K562 (cell line): ENCODE data around the gene MBOAT7. TPM values are rescaled to one million over a fixed set of nuclear protein-coding genes. Genes with fewer than 3 reads are reported as not detected.

Source experiments
- ADNP ChIP-seq: fragments of 200-800 bp; sonication (Bioruptor generic); IDR thresholded peaks from 2 replicates; pipeline ENCODE4 v1.6.1; 2016; ENCODE audit warnings: missing genetic modification characterization, missing compliant biosample characterization
- ARID4B ChIP-seq: sonication (generic); formaldehyde crosslinking; IDR thresholded peaks from 2 replicates; pipeline ENCODE4 v1.8.0; 2022; ENCODE audit warnings: mild to moderate bottlenecking, missing genetic modification reagents
- CCNT2 ChIP-seq: IDR thresholded peaks from 2 replicates; pipeline ENCODE4 v1.6.1; 2011; ENCODE audit warnings: borderline replicate concordance, low read depth, mild to moderate bottlenecking, moderate library complexity, mixed read lengths, low read length; ENCODE audit not compliant: insufficient read length; ENCODE audit errors: extremely low read depth
- E2F8 ChIP-seq: fragments of 450-650 bp; IDR thresholded peaks from 2 replicates; pipeline ENCODE4 v1.7.1; 2018; ENCODE audit warnings: mild to moderate bottlenecking, low read depth; ENCODE audit not compliant: partially characterized antibody
- GTF2E2 ChIP-seq: fragments of 200-800 bp; sonication (Bioruptor generic); IDR thresholded peaks from 2 replicates; pipeline ENCODE4 v1.6.1; 2016; ENCODE audit warnings: missing genetic modification characterization, missing compliant biosample characterization
- HMBOX1 ChIP-seq: sonication (generic); IDR thresholded peaks from 2 replicates; pipeline ENCODE4 v1.6.1; 2016
- KAT2B ChIP-seq: IDR thresholded peaks from one replicate; pipeline ENCODE4 v1.6.1; 2012; ENCODE audit warnings: low read depth, mild to moderate bottlenecking, control low read depth, inconsistent platforms, low read length, moderate library complexity
- NCOA6 ChIP-seq: fragments of 450-650 bp; IDR thresholded peaks from 2 replicates; pipeline ENCODE4 v1.6.1; 2017; ENCODE audit warnings: mild to moderate bottlenecking
- NFIX ChIP-seq: fragments of 250-450 bp; sonication (Bioruptor Pico); IDR thresholded peaks from 2 replicates; pipeline ENCODE4 v1.4.0; 2020; ENCODE audit warnings: low read depth, mild to moderate bottlenecking, moderate library complexity
- RBM17 ChIP-seq: fragments of 200-400 bp; formaldehyde crosslinking; IDR thresholded peaks from 2 replicates; pipeline ENCODE4 v1.6.1; 2017; ENCODE audit warnings: low read depth, mild to moderate bottlenecking, low read length, borderline replicate concordance
- SRSF1 ChIP-seq: fragments of 200-400 bp; formaldehyde crosslinking; IDR thresholded peaks from 2 replicates; pipeline ENCODE4 v1.6.1; 2017; ENCODE audit warnings: mild to moderate bottlenecking, low read depth, low read length, moderate library complexity
- ZNF124 ChIP-seq: sonication (generic); formaldehyde crosslinking; IDR thresholded peaks from 2 replicates; pipeline ENCODE4 v1.8.1; 2022; ENCODE audit warnings: missing genetic modification reagents
- ZNF133 ChIP-seq: fragments of 250-450 bp; sonication (Bioruptor Pico); IDR thresholded peaks from 2 replicates; pipeline ENCODE4 v1.4.0; 2020; ENCODE audit warnings: mild to moderate bottlenecking
- ZNF316 ChIP-seq: fragments of 450-650 bp; IDR thresholded peaks from 2 replicates; pipeline ENCODE4 v1.6.1; 2016
- ZNF395 ChIP-seq: fragments of 200-800 bp; sonication (Bioruptor generic); IDR thresholded peaks from 2 replicates; pipeline ENCODE4 v1.6.1; 2017; ENCODE audit warnings: missing genetic modification characterization, missing compliant biosample characterization
- ZNF584 ChIP-seq: fragments of 200-800 bp; sonication (Bioruptor generic); IDR thresholded peaks from 2 replicates; pipeline ENCODE4 v1.6.1; 2016; ENCODE audit warnings: low read depth, mild to moderate bottlenecking, missing genetic modification characterization, missing compliant biosample characterization
- ZSCAN32 ChIP-seq: fragments of 450-650 bp; formaldehyde crosslinking; IDR thresholded peaks from 2 replicates; pipeline ENCODE4 v1.4.0; 2020; ENCODE audit warnings: mild to moderate bottlenecking, moderate library complexity
- polyA plus RNA-seq, 8 experiments: library from polyadenylated mRNA; depleted of rRNA in 4 of 8; stranded (reverse) in 5 of 8; unstranded in 3 of 8; fragments of >200 nt; fragmentation: Nextera tagmentation in 2 of 8; fragmentation: Illumina TruSeq in 1 of 8; extraction: Ambion mirVana in 2 of 8; extraction: Trizol in 1 of 8; gene quantifications; 2 replicates each; pipeline versions ENCODE4 v1.2.1 to v1.2.3, GENCODE V29; 2011 to 2014; ENCODE audit warnings: inconsistent platforms in 1 of 8, missing spikeins in 1 of 8
- total RNA-seq, 7 experiments: library from RNA; depleted of rRNA in 6 of 7; stranded (reverse); fragments of >200 nt in 6 of 7; fragmentation: Illumina TruSeq in 2 of 7; extraction: Trizol in 2 of 7; gene quantifications; 2 replicates each; pipeline versions ENCODE4 v1.2.1 to v1.2.3, GENCODE V29; 2011 to 2021; ENCODE audit warnings: low replicate concordance in 1 of 7

The MBOAT7 gene
- total and polyA plus RNA-seq, 9 of the 15 experiments (the other 6 are each of a cell fraction or from before 2014, with no cell fraction given) = 1.4 to 153 (median 56.1) TPM

GRCh38 chr19:54159352-54160181 lies 29.8 kb downstream of the MBOAT7 start, which contains the start of gene LENG1 (continued):
- no peak for TF ChIP-seq HMBOX1
- TF ChIP-seq NCOA6 = no peak
- no peak for TF ChIP-seq ZNF584 (CRISPR knock-in tag)
- no peak for TF ChIP-seq ZNF124 (CRISPR knock-in tag)
- peak; percentile 71 for TF ChIP-seq CCNT2
- TF ChIP-seq ADNP (tag) = no peak
- TF ChIP-seq ZNF133 (CRISPR knock-in tag) = no peak
- no peak for TF ChIP-seq ZSCAN32
- TF ChIP-seq E2F8 = peak; percentile 45
- no peak for TF ChIP-seq NFIX (CRISPR knock-in tag)
- peak; percentile 54 for TF ChIP-seq ZNF316
- 0 out of 2 replicates have a peak, but pooled peaks have one; percentile 10 for TF ChIP-seq ZNF395 (CRISPR knock-in tag)
- no peak for TF ChIP-seq GTF2E2
- TF ChIP-seq SRSF1 = no peak
- no peak for TF ChIP-seq RBM17
- TF ChIP-seq ARID4B (CRISPR knock-in tag) = peak; percentile 41; the same call in 1 of the 2 replicates
- no peak for TF ChIP-seq KAT2B
